ENCODE data around the gene GRM7. TPM values are rescaled to one million over a fixed set of nuclear protein-coding genes. Genes with fewer than 3 reads are reported as not detected.

Gene GRM7
- total RNA-seq, 6 donors from 2014 or later = 0.46 to 8.6 TPM; not detected in 4

DNA sequence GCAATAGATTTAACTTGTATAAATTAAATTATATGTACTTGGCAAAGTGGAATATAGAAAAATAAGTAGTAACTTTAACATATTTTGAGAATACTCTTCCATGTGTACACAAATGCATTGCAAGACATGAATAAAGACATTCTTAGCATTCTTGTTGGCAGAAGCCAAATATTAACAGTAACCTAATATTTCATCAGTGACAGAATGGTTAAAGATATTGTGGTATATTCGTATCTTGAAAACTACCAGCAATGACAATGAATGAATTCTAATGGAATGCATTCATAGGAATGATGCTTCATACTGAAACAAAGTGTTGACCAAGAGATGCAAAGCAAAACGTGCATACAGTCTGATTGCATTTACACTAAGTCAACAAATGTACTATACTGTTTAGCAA is 524.7 kb downstream of the GRM7 start:
- ATAC-seq (ENCODE audit: low FRiP score in 2 of 2) = no peak
- Histone ChIP-seq H3K27me3 (no peaks in the 10 kb centered on the region), H3K36me3 (no peaks in the 10 kb centered on the region), H3K27ac (no peak overlapping the region), H3K9me3 (no peaks in the 10 kb centered on the region), H3K4me3 (no peak overlapping the region), H3K4me1 (peaks cover 0 to 5% (median under 1%) of the 10 kb centered on the region in 4 donors)
- DNase-seq = no peak
- TF ChIP-seq POLR2A (IDR thresholded peaks at IDR 0.05) = no peak
- TF ChIP-seq, protein P1, sequence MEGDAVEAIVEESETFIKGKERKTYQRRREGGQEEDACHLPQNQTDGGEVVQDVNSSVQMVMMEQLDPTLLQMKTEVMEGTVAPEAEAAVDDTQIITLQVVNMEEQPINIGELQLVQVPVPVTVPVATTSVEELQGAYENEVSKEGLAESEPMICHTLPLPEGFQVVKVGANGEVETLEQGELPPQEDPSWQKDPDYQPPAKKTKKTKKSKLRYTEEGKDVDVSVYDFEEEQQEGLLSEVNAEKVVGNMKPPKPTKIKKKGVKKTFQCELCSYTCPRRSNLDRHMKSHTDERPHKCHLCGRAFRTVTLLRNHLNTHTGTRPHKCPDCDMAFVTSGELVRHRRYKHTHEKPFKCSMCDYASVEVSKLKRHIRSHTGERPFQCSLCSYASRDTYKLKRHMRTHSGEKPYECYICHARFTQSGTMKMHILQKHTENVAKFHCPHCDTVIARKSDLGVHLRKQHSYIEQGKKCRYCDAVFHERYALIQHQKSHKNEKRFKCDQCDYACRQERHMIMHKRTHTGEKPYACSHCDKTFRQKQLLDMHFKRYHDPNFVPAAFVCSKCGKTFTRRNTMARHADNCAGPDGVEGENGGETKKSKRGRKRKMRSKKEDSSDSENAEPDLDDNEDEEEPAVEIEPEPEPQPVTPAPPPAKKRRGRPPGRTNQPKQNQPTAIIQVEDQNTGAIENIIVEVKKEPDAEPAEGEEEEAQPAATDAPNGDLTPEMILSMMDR (IDR thresholded peaks at IDR 0.05) = no peak
- no peak for TF ChIP-seq POLR2AphosphoS5 (IDR thresholded peaks at IDR 0.05)
- TF ChIP-seq EP300 (IDR thresholded peaks at IDR 0.05) = no peak
- 55 to 69% methylated on average over 2 of the region's 2 CpGs for WGBS, 2 donors

- Histone ChIP-seq H3K4me1 (peaks cover 0 to 2% (median 0%) of the 10 kb centered on the region in 4 donors), H3K9me3 (no peaks in the 10 kb centered on the region), H3K27me3 (no peaks in the 10 kb centered on the region), H3K27ac (no peak overlapping the region), H3K4me3 (no peak overlapping the region), H3K36me3 (no peaks in the 10 kb centered on the region)
- DNase-seq (no peak), ATAC-seq (ENCODE audit: low FRiP score in 2 of 2) (no peak)
- TF ChIP-seq, protein P1 (IDR thresholded peaks at IDR 0.05) = no peak
- TF ChIP-seq EP300 (IDR thresholded peaks at IDR 0.05) = no peak
- TF ChIP-seq POLR2AphosphoS5 (IDR thresholded peaks at IDR 0.05) = no peak
- TF ChIP-seq POLR2A (IDR thresholded peaks at IDR 0.05) = no peak
- 69 to 86% methylated on average over 2 of the region's 2 CpGs for WGBS, 2 donors
Observed at GRCh38 chr3:7388026-7388425, 527.1 kb downstream of the GRM7 start.

GRCh38 chr3:7392206-7392605 is 531.3 kb downstream of the GRM7 start:
- Histone ChIP-seq H3K36me3 (no peaks in the 10 kb centered on the region), H3K27me3 (no peaks in the 10 kb centered on the region), H3K27ac (no peak overlapping the region), H3K9me3 (no peaks in the 10 kb centered on the region), H3K4me3 (no peak overlapping the region), H3K4me1 (no peaks in the 10 kb centered on the region)
- no peak for TF ChIP-seq POLR2A (IDR thresholded peaks at IDR 0.05)
- 89 to 100% methylated on average over 1 of the region's 1 CpG for WGBS, 2 donors
- no peak for ATAC-seq (ENCODE audit: low FRiP score in 2 of 2)
- no peak for DNase-seq

GRCh38 chr3:7393944-7394605 is 533.2 kb downstream of the GRM7 start:
- Histone ChIP-seq H3K36me3 (no peaks in the 10 kb centered on the region), H3K9me3 (no peaks in the 10 kb centered on the region), H3K4me1 (no peaks in the 10 kb centered on the region), H3K27ac (no peak overlapping the region), H3K4me3 (no peak overlapping the region), H3K27me3 (no peaks in the 10 kb centered on the region)
- no peak for DNase-seq
- TF ChIP-seq, protein P1 (IDR thresholded peaks at IDR 0.05) = no peak
- TF ChIP-seq POLR2AphosphoS5 (IDR thresholded peaks at IDR 0.05) (no peak), POLR2A (IDR thresholded peaks at IDR 0.05) (no peak), EP300 (IDR thresholded peaks at IDR 0.05) (no peak)
- no peak for ATAC-seq (ENCODE audit: low FRiP score in 2 of 2)
- 90 to 91% methylated on average over 6 of the region's 6 CpGs for WGBS, 2 donors

DNA sequence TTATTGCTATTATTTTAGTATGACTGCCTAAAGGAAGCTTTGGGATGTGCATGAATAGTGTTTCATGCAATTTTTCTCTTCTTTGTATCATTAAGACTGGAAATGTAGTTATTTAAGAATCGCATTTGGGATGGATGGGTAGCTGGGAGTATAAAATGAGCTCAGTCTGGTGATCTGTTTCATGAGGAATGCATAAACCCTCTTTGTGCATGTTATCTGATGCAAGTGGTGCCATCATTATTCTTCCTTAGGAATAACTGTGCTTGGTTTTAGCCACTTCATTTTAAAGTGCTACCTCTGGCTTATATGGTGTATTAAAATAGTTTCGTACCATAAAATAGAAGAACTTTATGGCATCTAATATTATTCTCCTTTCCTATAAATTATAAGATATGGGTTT is 535.6 kb downstream of the GRM7 start:
- ATAC-seq (ENCODE audit: low FRiP score in 2 of 2) (no peak), DNase-seq (no peak)
- Histone ChIP-seq H3K27me3 (no peaks in the 10 kb centered on the region), H3K27ac (no peak overlapping the region), H3K36me3 (no peaks in the 10 kb centered on the region), H3K4me1 (no peaks in the 10 kb centered on the region), H3K9me3 (no peaks in the 10 kb centered on the region), H3K4me3 (no peak overlapping the region)
- TF ChIP-seq, protein P1 (IDR thresholded peaks at IDR 0.05) = no peak
- TF ChIP-seq POLR2A (IDR thresholded peaks at IDR 0.05) = no peak
- WGBS, 2 donors = 88 to 99% methylated on average over 2 of the region's 2 CpGs
